SK-N-SH (cell line): ENCODE data around the gene EFHD2. TPM values are rescaled to one million over a fixed set of nuclear protein-coding genes. Genes with fewer than 3 reads are reported as not detected.

ENCODE experiments used
- CTCF ChIA-PET: fragments of 300-600, 350-600 bp; formaldehyde crosslinking; extraction: SDS; loops from one replicate; lab custom pipeline; 2021; lab: Yijun Ruan, JAX
- POLR2A ChIA-PET: fragments of 350-600 bp; sonication (Branson Sonifier 250); formaldehyde crosslinking; extraction: SDS; loops from one replicate; lab custom pipeline; 2020; ENCODE audit warnings: antibody characterized with exemption, inconsistent platforms; lab: Yijun Ruan, JAX
- DNase-seq: peaks from one replicate; pipeline ENCODE4 v3.0.0; 2012
- H2AFZ ChIP-seq: fragments of 200-600 bp; sonication (generic); 2 replicates; pipeline ENCODE4 v1.8.1; 2016; ENCODE audit warnings: antibody characterized with exemption, mild to moderate bottlenecking, low read depth
- H3F3A ChIP-seq: fragments of 200-600 bp; sonication (generic); replicated peaks from 2 replicates; pipeline ENCODE3; 2016; ENCODE audit warnings: antibody characterized with exemption, mild to moderate bottlenecking; ENCODE audit not compliant: insufficient read depth
- H3K27ac ChIP-seq, 2 experiments: fragments of 200-500 bp in 1 of 2; fragments of 200-600 bp in 1 of 2; sonication (Bioruptor generic) in 1 of 2; sonication (generic), shearing (Covaris generic) in 1 of 2; 2 replicates each; pipeline versions ENCODE4 v1.5.1 to v1.6.1; 2014 to 2016; ENCODE audit warnings: low read depth in 2 of 2, inconsistent platforms in 1 of 2, low read length in 1 of 2, mild to moderate bottlenecking in 1 of 2, mixed read lengths in 1 of 2
- H3K27me3 ChIP-seq: fragments of 200-600 bp; sonication (generic), shearing (Covaris generic); 2 replicates; pipeline ENCODE4 v1.6.1; 2016; ENCODE audit warnings: mixed run types; ENCODE audit not compliant: insufficient read depth
- H3K36me3 ChIP-seq, 2 experiments: fragments of 200-500 bp in 1 of 2; fragments of 200-600 bp in 1 of 2; sonication (Bioruptor generic) in 1 of 2; sonication (generic) in 1 of 2; replicated peaks in 1 of 2; 2 replicates each; pipeline versions ENCODE3 to v1.5.1; 2014 to 2016; ENCODE audit warnings: low read length in 1 of 2, mild to moderate bottlenecking in 1 of 2; ENCODE audit not compliant: insufficient read depth in 2 of 2, control insufficient read depth in 1 of 2
- H3K4me1 ChIP-seq, 2 experiments: fragments of 200-500 bp in 1 of 2; fragments of 200-600 bp in 1 of 2; sonication (Bioruptor generic) in 1 of 2; sonication (generic), shearing (Covaris generic) in 1 of 2; 2 replicates each; pipeline versions ENCODE4 v1.5.1 to v1.6.1; 2014 to 2016; ENCODE audit warnings: low read depth in 1 of 2, low read length in 1 of 2, mixed run types in 1 of 2; ENCODE audit not compliant: insufficient read depth in 2 of 2, control insufficient read depth in 1 of 2
- H3K4me2 ChIP-seq: fragments of 200-600 bp; sonication (generic), shearing (Covaris generic); 2 replicates; pipeline ENCODE4 v1.6.1; 2017; ENCODE audit warnings: mixed run types
- H3K4me3 ChIP-seq, 2 experiments: fragments of 200-500 bp in 1 of 2; fragments of 200-600 bp in 1 of 2; sonication (Bioruptor generic) in 1 of 2; sonication (generic), shearing (Covaris generic) in 1 of 2; 2 replicates each; pipeline versions ENCODE4 v1.5.1 to v1.8.1; 2014 to 2016; ENCODE audit warnings: low read depth in 2 of 2, inconsistent platforms in 1 of 2, low read length in 1 of 2, mild to moderate bottlenecking in 1 of 2, mixed read lengths in 1 of 2, moderate library complexity in 1 of 2
- H3K79me2 ChIP-seq: fragments of 200-600 bp; sonication (generic); 2 replicates; pipeline ENCODE4 v1.8.1; 2017; ENCODE audit warnings: mild to moderate bottlenecking; ENCODE audit not compliant: insufficient read depth
- H3K9ac ChIP-seq: fragments of 200-600 bp; sonication (generic); 2 replicates; pipeline ENCODE4 v1.6.1; 2017; ENCODE audit warnings: mixed run types
- H3K9me2 ChIP-seq: fragments of 200-600 bp; sonication (generic); 2 replicates; pipeline ENCODE4 v1.6.1; 2017; ENCODE audit warnings: mixed run types
- H3K9me3 ChIP-seq: fragments of 200-600 bp; sonication (generic); 2 replicates; pipeline ENCODE4 v1.6.1; 2017; ENCODE audit warnings: mixed run types, mild to moderate bottlenecking, moderate library complexity
- H4K20me1 ChIP-seq: fragments of 200-600 bp; sonication (generic); 2 replicates; pipeline ENCODE4 v1.6.1; 2017; ENCODE audit warnings: mild to moderate bottlenecking, mixed run types; ENCODE audit not compliant: insufficient read depth
- CHD2 ChIP-seq: fragments of 150-350 bp; IDR thresholded peaks from 2 replicates; pipeline ENCODE4 v1.6.1; 2018; ENCODE audit warnings: low read length; ENCODE audit not compliant: partially characterized antibody
- FOSL2 ChIP-seq: IDR thresholded peaks from 2 replicates; pipeline ENCODE4 v1.4.0; 2012; ENCODE audit warnings: low read depth, mild to moderate bottlenecking, moderate library complexity, borderline replicate concordance
- FOXM1 ChIP-seq: IDR thresholded peaks from 2 replicates; pipeline ENCODE4 v1.4.0; 2012; ENCODE audit warnings: low read depth, mild to moderate bottlenecking
- GABPA ChIP-seq: IDR thresholded peaks from 2 replicates; pipeline ENCODE4 v1.4.0; 2012; ENCODE audit warnings: low read depth, mild to moderate bottlenecking
- IRF3 ChIP-seq: fragments of 150-350 bp; IDR thresholded peaks from 2 replicates; pipeline ENCODE4 v1.6.1; 2016; ENCODE audit warnings: mild to moderate bottlenecking, low read depth, low read length
- JUND ChIP-seq: IDR thresholded peaks from 2 replicates; pipeline ENCODE4 v1.4.0; 2012
- MAX ChIP-seq: IDR thresholded peaks from 2 replicates; pipeline ENCODE4 v1.4.0; 2012; ENCODE audit warnings: low read depth
- MXI1 ChIP-seq: IDR thresholded peaks from 2 replicates; pipeline ENCODE4 v1.6.1; 2012; ENCODE audit warnings: mild to moderate bottlenecking, low read depth, low read length, improper control_type of control experiment
- NRF1 ChIP-seq: IDR thresholded peaks from 2 replicates; pipeline ENCODE4 v1.6.1; 2012; ENCODE audit warnings: low read depth, mild to moderate bottlenecking, low read length
- PBX3 ChIP-seq: IDR thresholded peaks from 2 replicates; pipeline ENCODE4; 2012
- REST ChIP-seq: IDR thresholded peaks from 2 replicates; pipeline ENCODE4 v1.6.1; 2012; ENCODE audit warnings: mild to moderate bottlenecking, low read depth, low read length, moderate library complexity
- RFX5 ChIP-seq: IDR thresholded peaks from 2 replicates; pipeline ENCODE4 v1.6.1; 2012; ENCODE audit warnings: mild to moderate bottlenecking, improper control_type of control experiment, low read length
- SIN3A ChIP-seq: IDR thresholded peaks from 2 replicates; pipeline ENCODE4 v1.6.1; 2012; ENCODE audit warnings: low read depth, mild to moderate bottlenecking, low read length, moderate library complexity, borderline replicate concordance
- TEAD4 ChIP-seq: IDR thresholded peaks from 2 replicates; pipeline ENCODE4 v1.4.0; 2012; ENCODE audit warnings: mild to moderate bottlenecking, borderline replicate concordance; ENCODE audit not compliant: insufficient read depth
- YY1 ChIP-seq: IDR thresholded peaks from 2 replicates; pipeline ENCODE4 v1.4.0; 2012; ENCODE audit warnings: low read depth, mild to moderate bottlenecking
- WGBS: methylation state at CpG from one replicate; pipeline ENCODE4 v1.1.6; 2017; ENCODE audit warnings: low lambda C conversion rate; 5-methylcytosine and 5-hydroxymethylcytosine counted together
- polyA plus RNA-seq, 3 experiments: library from polyadenylated mRNA; depleted of rRNA; stranded (reverse); fragments of >200 nt; gene quantifications; 2 replicates each; pipeline ENCODE4 v1.2.3, GENCODE V29; 2012

EFHD2 gene
- polyA plus RNA-seq, 1 of the 3 experiments (the other 2 are of a cell fraction) = 59.8 TPM

- Histone ChIP-seq H3K79me2 (no peaks in the 10 kb centered on the region), H3K36me3 (no peaks in the 10 kb centered on the region), H3K27me3 (no peaks in the 10 kb centered on the region), H3K9me3 (no peaks in the 10 kb centered on the region), H3K27ac (no peak overlapping the region), H2AFZ (no peak overlapping the region), H3K9me2 (no peaks in the 10 kb centered on the region), H3K9ac (no peak overlapping the region), H3K4me2 (no peak overlapping the region), H3K4me3 (no peak overlapping the region), H3K4me1 (peaks cover 0 to 9% of the 10 kb centered on the region in 2 experiments; a peak in 1 of 4 replicates), H3F3A (no peaks in the 10 kb centered on the region), H4K20me1 (no peaks in the 10 kb centered on the region)
- ChIA-PET CTCF (interaction anchor here (0.9 to 1.3 kb wide), 4 partner anchors 10 to 438 kb away, joined by 3 read pairs; no protein-coding TSS in a partner anchor), POLR2A (no interaction called here)
- TF ChIP-seq FOSL2 (no peak), NRF1 (no peak), RFX5 (no peak), TEAD4 (no peak), MXI1 (no peak), SIN3A (no peak), MAX (no peak), GABPA (no peak), REST (no peak), FOXM1 (no peak), YY1 (no peak), PBX3 (no peak), CHD2 (no peak), IRF3 (no peak), JUND (no peak)
- 86% methylated on average over 4 of the region's 4 CpGs for WGBS
- DNase-seq = no peak
Measured at GRCh38 chr1:15391366-15391765, 18.3 kb upstream of the EFHD2 start.
